Stomach (tissue), 4 donors: ENCODE measurements around the gene ERO1B.

Source experiments
- CTCF ChIP-seq, 7 experiments: fragments of 450-650 bp in 4 of 7; fragments of 200-600 bp in 3 of 7; sonication (generic) in 3 of 7; IDR thresholded peaks; one replicate each; pipeline ENCODE4 v1.5.1; 2016 to 2019; ENCODE audit warnings: antibody characterized with exemption in 7 of 7, control low read depth in 2 of 7, mild to moderate bottlenecking in 1 of 7
- EP300 ChIP-seq: sonication (generic); formaldehyde crosslinking; IDR thresholded peaks from one replicate; pipeline ENCODE4 v1.6.1; 2017; ENCODE audit warnings: antibody characterized with exemption
- POLR2A ChIP-seq, 4 donors: fragments of 450-650 bp; IDR thresholded peaks; one replicate each; pipeline ENCODE4 v1.6.1; 2016; ENCODE audit warnings: antibody characterized with exemption in 4 of 4, control low read depth in 2 of 4, mild to moderate bottlenecking in 1 of 4, moderate library complexity in 1 of 4
- POLR2AphosphoS5 ChIP-seq, 3 donors: sonication (generic); formaldehyde crosslinking; IDR thresholded peaks; one replicate each; pipeline ENCODE4 v1.6.1; 2016; ENCODE audit warnings: antibody characterized with exemption in 3 of 3

DNA sequence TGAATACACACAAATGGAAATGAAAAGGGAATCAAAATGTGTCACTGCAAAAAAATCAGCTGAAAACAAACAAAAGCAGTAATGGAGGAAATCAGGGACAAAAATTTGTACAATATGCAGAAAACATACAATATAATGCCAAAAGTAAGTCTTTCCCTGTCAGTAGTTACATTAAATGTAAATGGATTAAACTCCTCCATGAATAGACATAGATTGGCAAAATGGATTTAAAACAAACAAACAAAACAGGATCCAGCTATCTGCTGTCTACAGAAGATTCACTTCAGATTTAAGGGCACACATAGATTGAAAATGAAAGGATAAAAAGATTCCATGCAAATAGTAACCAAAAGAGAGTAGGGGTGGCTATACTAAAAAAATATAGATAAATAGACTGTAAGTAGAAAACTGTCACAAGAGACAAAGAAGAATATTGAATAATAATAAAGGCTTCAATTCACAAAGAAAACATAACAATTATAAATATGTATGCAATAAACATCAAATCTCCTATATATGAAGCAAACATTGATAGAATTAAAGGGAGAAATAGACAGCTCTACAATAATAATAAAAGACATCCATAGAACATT lies 42.2 kb upstream of the ERO1B start:
- no peak for TF ChIP-seq POLR2AphosphoS5 (IDR thresholded peaks at IDR 0.05)
- no peak for TF ChIP-seq POLR2A (IDR thresholded peaks at IDR 0.05)
- no peak for TF ChIP-seq CTCF (IDR thresholded peaks at IDR 0.05)
- TF ChIP-seq EP300, result no peak
